A549 (cell line): Measurements from ENCODE around the gene OBSCN. TPM values are rescaled to one million over a fixed set of nuclear protein-coding genes. Genes with fewer than 3 reads are reported as not detected.
"Not testable (repeated sequence)": the region's sequence is repeated elsewhere in the genome, so short reads cannot be mapped to it uniquely, and the experiment has no call there.

Experiments
- ATAC-seq, 2 experiments: fragments of 200-7000 bp in 1 of 2; fragments of >200 bp in 1 of 2; cut with Nextera tagmentation in 1 of 2; cut with Tn5 transposase in 1 of 2; 3 replicates each; pipeline versions ENCODE4 v1.8.0 to v1.9.1; 2018 to 2020; ENCODE audit warnings: mild to moderate bottlenecking in 1 of 2, moderate library complexity in 1 of 2
- CTCF ChIA-PET: fragments of 300-600 bp; sonication (Branson Sonifier 250); formaldehyde crosslinking; extraction: SDS; loops from one replicate; lab custom pipeline; 2021; ENCODE audit warnings: antibody characterized with exemption, inconsistent platforms; lab: Yijun Ruan, JAX
- POLR2A ChIA-PET: fragments of 350-600 bp; formaldehyde crosslinking; extraction: SDS; loops from one replicate; lab custom pipeline; 2021; ENCODE audit warnings: antibody characterized with exemption, inconsistent platforms; lab: Yijun Ruan, JAX
- DNase-seq, 2 experiments: peaks; one replicate each; pipeline versions ENCODE4 v3.0.0 to v3.0.0-alpha.2; 2011 to 2016; ENCODE audit warnings: low read depth in 1 of 2, low spot score in 1 of 2
- FAIRE-seq: peaks from 2 replicates; lab custom pipeline; 2011; peaks lifted over from hg19 to GRCh38; lab: Jason Lieb, UNC
- H3K27ac ChIP-seq, 2 experiments: fragments of >200 bp; sonication (Bioruptor Twin); formaldehyde crosslinking; 3 replicates each; pipeline ENCODE4 v1.5.1; 2016 to 2017
- H3K4me1 ChIP-seq: fragments of >200 bp; sonication (Bioruptor Twin); formaldehyde crosslinking; 3 replicates; pipeline ENCODE4 v1.6.1; 2016
- H3K4me2 ChIP-seq: fragments of >200 bp; sonication (Bioruptor Twin); formaldehyde crosslinking; 3 replicates; pipeline ENCODE4 v1.6.1; 2016
- H3K4me3 ChIP-seq: fragments of >200 bp; sonication (Bioruptor Twin); formaldehyde crosslinking; 3 replicates; pipeline ENCODE4 v1.5.1; 2016
- H3K9me3 ChIP-seq: fragments of >200 bp; sonication (Bioruptor Twin); formaldehyde crosslinking; 3 replicates; pipeline ENCODE4 v1.6.1; 2016
- BCL3 ChIP-seq: fragments of >200 bp; sonication (Bioruptor Twin); formaldehyde crosslinking; IDR thresholded peaks from 3 replicates; pipeline ENCODE4 v1.6.1; 2016
- BHLHE40 ChIP-seq: IDR thresholded peaks from 2 replicates; pipeline ENCODE4 v1.6.1; 2012; ENCODE audit warnings: low read depth, low read length, inconsistent platforms
- CEBPB ChIP-seq, 2 experiments: fragments of >200 bp in 1 of 2; sonication (Bioruptor Twin) in 1 of 2; formaldehyde crosslinking in 1 of 2; IDR thresholded peaks; 2 replicates each; pipeline ENCODE4 v1.6.1; 2012 to 2016
- CTCF ChIP-seq: fragments of >200 bp; sonication (Bioruptor Twin); formaldehyde crosslinking; IDR thresholded peaks from 3 replicates; pipeline ENCODE4 v1.5.1; 2016
- EHF ChIP-seq: fragments of 250-450 bp; sonication (Bioruptor Pico); IDR thresholded peaks from 2 replicates; pipeline ENCODE4 v1.5.0; 2020; ENCODE audit warnings: mild to moderate bottlenecking
- EP300 ChIP-seq, 2 experiments: fragments of >200 bp; sonication (Bioruptor Twin); formaldehyde crosslinking; IDR thresholded peaks; 2 replicates in 1 of 2; 3 replicates in 1 of 2; pipeline ENCODE4 v1.6.1; 2016 to 2017
- FOSB ChIP-seq: fragments of 250-450 bp; sonication (Bioruptor Pico); IDR thresholded peaks from 2 replicates; pipeline ENCODE4 v1.5.0; 2020; ENCODE audit warnings: mild to moderate bottlenecking, moderate library complexity
- HOXB5 ChIP-seq: fragments of 250-450 bp; sonication (Bioruptor Pico); IDR thresholded peaks from 2 replicates; pipeline ENCODE4 v1.5.0; 2020; ENCODE audit warnings: mild to moderate bottlenecking, moderate library complexity
- JUN ChIP-seq, 2 experiments: fragments of >200 bp; sonication (Bioruptor Twin); formaldehyde crosslinking; IDR thresholded peaks; 2 replicates in 1 of 2; 3 replicates in 1 of 2; pipeline ENCODE4 v1.6.1; 2016 to 2017
- JUNB ChIP-seq: fragments of >200 bp; sonication (Bioruptor Twin); formaldehyde crosslinking; IDR thresholded peaks from 2 replicates; pipeline ENCODE4 v1.6.1; 2016
- MAX ChIP-seq: IDR thresholded peaks from 2 replicates; pipeline ENCODE4 v1.6.1; 2012
- MAZ ChIP-seq: fragments of 150-350 bp; IDR thresholded peaks from 2 replicates; pipeline ENCODE4 v1.6.1; 2014; ENCODE audit warnings: antibody characterized with exemption, low read depth, low read length, borderline replicate concordance
- NR3C1 ChIP-seq: fragments of >200 bp; sonication (Bioruptor Twin); formaldehyde crosslinking; IDR thresholded peaks from 3 replicates; pipeline ENCODE4 v1.6.1; 2017
- PBX3 ChIP-seq: IDR thresholded peaks from 2 replicates; pipeline ENCODE4 v1.6.1; 2012
- POLR2AphosphoS2 ChIP-seq: conservative IDR thresholded peaks from 2 replicates; pipeline ENCODE4 v1.6.1; 2012; ENCODE audit warnings: low read length, improper control_type of control experiment, inconsistent platforms
- RAD21 ChIP-seq, 2 experiments: fragments of >200 bp in 1 of 2; sonication (Bioruptor Twin) in 1 of 2; formaldehyde crosslinking in 1 of 2; IDR thresholded peaks in 1 of 2; conservative IDR thresholded peaks in 1 of 2; 2 replicates in 1 of 2; 3 replicates in 1 of 2; pipeline ENCODE4 v1.6.1; 2012 to 2018; ENCODE audit warnings: inconsistent platforms in 1 of 2
- RARB ChIP-seq: fragments of 250-450 bp; sonication (Bioruptor Pico); IDR thresholded peaks from 2 replicates; pipeline ENCODE4 v1.8.0; 2021; ENCODE audit warnings: mild to moderate bottlenecking, moderate library complexity
- RNF2 ChIP-seq: fragments of 200-600 bp; sonication (generic); IDR thresholded peaks from 2 replicates; pipeline ENCODE4 v1.6.1; 2016; ENCODE audit warnings: low read depth, mild to moderate bottlenecking, antibody characterized with exemption, moderate library complexity, borderline replicate concordance
- TP53 ChIP-seq: fragments of 250-450 bp; sonication (Bioruptor Pico); IDR thresholded peaks from 2 replicates; pipeline ENCODE4 v1.5.0; 2021; ENCODE audit warnings: mild to moderate bottlenecking, moderate library complexity
- ZFP36 ChIP-seq: fragments of 450-650 bp; IDR thresholded peaks from 2 replicates; pipeline ENCODE4 v1.6.1; 2014; ENCODE audit warnings: borderline replicate concordance; ENCODE audit not compliant: partially characterized antibody
- ZNF302 ChIP-seq: fragments of 250-450 bp; sonication (Bioruptor Pico); IDR thresholded peaks from 2 replicates; pipeline ENCODE4 v1.9.0; 2021; ENCODE audit warnings: inconsistent platforms, mild to moderate bottlenecking, moderate library complexity
- ZSCAN20 ChIP-seq: fragments of 250-450 bp; sonication (Bioruptor Pico); IDR thresholded peaks from 2 replicates; pipeline ENCODE4 v1.8.0; 2022; ENCODE audit warnings: mild to moderate bottlenecking, moderate library complexity
- WGBS: methylation state at CpG from one replicate; pipeline ENCODE4 v1.1.6; 2017; ENCODE audit errors: missing lambda C conversion rate; 5-methylcytosine and 5-hydroxymethylcytosine counted together
- polyA plus RNA-seq, 4 experiments: library from polyadenylated mRNA; depleted of rRNA in 3 of 4; stranded (reverse); fragments of >200 nt; fragmentation: RNase III in 1 of 4; extraction: RNeasy Plus Mini Kit Qiagen cat#74134 plus additional on column Dnase treatment in 1 of 4; gene quantifications; 2 replicates in 3 of 4; 3 replicates in 1 of 4; pipeline ENCODE4 v1.2.3, GENCODE V29; 2011 to 2017

The OBSCN gene
- polyA plus RNA-seq, 2 of the 4 experiments (the other 2 are of a cell fraction), result 3.1 to 6.8 TPM

GRCh38 chr1:228246216-228246900 is 38.5 kb downstream of the OBSCN start:
- WGBS, result 94% methylated on average over 8 of the region's 8 CpGs
- H3K4me1 ChIP-seq, result no peaks in the 10 kb centered on the region
- H3K9me3 ChIP-seq, result peaks cover 56% of the 10 kb centered on the region
- ChIA-PET POLR2A (no interaction called here), CTCF (interaction anchor here (1.1 to 1.4 kb wide), 2 partner anchors 8 to 17 kb away, joined by 3 to 4 read pairs; no protein-coding TSS in a partner anchor)
- H3K27ac ChIP-seq, result no peak overlapping the region
- DNase-seq (no peak), FAIRE-seq (no peak), ATAC-seq (no peak)
- H3K4me2 ChIP-seq, result no peak overlapping the region
- no peak overlapping the region for H3K4me3 ChIP-seq
- TF ChIP-seq EHF, result no peak
- no peak for TF ChIP-seq ZSCAN20 (CRISPR knock-in tag)
- TF ChIP-seq ZFP36, result no peak
- no peak for TF ChIP-seq BCL3
- TF ChIP-seq MAX, result no peak
- no peak for TF ChIP-seq MAZ
- no peak for TF ChIP-seq NR3C1
- no peak for TF ChIP-seq EP300 (IDR thresholded peaks at IDR 0.05)
- no peak for TF ChIP-seq JUNB
- TF ChIP-seq HOXB5, result no peak
- no peak for TF ChIP-seq FOSB (CRISPR knock-in tag)
- no peak for TF ChIP-seq ZNF302 (CRISPR knock-in tag)
- TF ChIP-seq RARB (CRISPR knock-in tag), result no peak
- no peak for TF ChIP-seq CTCF
- no peak for TF ChIP-seq BHLHE40
- no peak for TF ChIP-seq RNF2
- no peak for TF ChIP-seq JUN (IDR thresholded peaks at IDR 0.05)
- no peak for TF ChIP-seq RAD21 (conservative IDR thresholded peaks at IDR 0.05 in 1 of 2, IDR thresholded peaks at IDR 0.05 in 1 of 2)
- TF ChIP-seq CEBPB (IDR thresholded peaks at IDR 0.05), result no peak
- no peak for TF ChIP-seq PBX3

- FAIRE-seq, result no peak
Observed at GRCh38 chr1:228249513-228250305, 41.9 kb downstream of the OBSCN start.

GRCh38 chr1:228252476-228252875 is 44.6 kb downstream of the OBSCN start:
- CTCF ChIA-PET, H3K9me3 ChIP-seq, FAIRE-seq, H3K4me1 ChIP-seq, H3K4me2 ChIP-seq, H3K27ac ChIP-seq, ATAC-seq, H3K4me3 ChIP-seq, POLR2A ChIA-PET, DNase-seq: not testable (repeated sequence)
- 22% methylated on average over 1 of the region's 1 CpG for WGBS

More at GRCh38 chr1:228249513-228250305, 41.9 kb downstream of the OBSCN start:
- 90% methylated on average over 24 of the region's 24 CpGs for WGBS
- DNase-seq, result no peak
- Histone ChIP-seq H3K4me3 (no peak overlapping the region), H3K4me2 (no peak overlapping the region), H3K4me1 (no peaks in the 10 kb centered on the region), H3K9me3 (peaks cover 23% of the 10 kb centered on the region), H3K27ac (no peak overlapping the region)
- ATAC-seq, result no peak
- TF ChIP-seq TP53, result no peak
- TF ChIP-seq POLR2AphosphoS2, result no peak
- no peak for TF ChIP-seq RARB (CRISPR knock-in tag)
- CTCF ChIA-PET, result interaction anchor here (1.2 to 1.4 kb wide), 2 partner anchors 144 to 162 kb away, joined by 3 read pairs; no protein-coding TSS in a partner anchor
- POLR2A ChIA-PET, result no interaction called here
